ENCODE measurements around the gene DDX1.

DNA sequence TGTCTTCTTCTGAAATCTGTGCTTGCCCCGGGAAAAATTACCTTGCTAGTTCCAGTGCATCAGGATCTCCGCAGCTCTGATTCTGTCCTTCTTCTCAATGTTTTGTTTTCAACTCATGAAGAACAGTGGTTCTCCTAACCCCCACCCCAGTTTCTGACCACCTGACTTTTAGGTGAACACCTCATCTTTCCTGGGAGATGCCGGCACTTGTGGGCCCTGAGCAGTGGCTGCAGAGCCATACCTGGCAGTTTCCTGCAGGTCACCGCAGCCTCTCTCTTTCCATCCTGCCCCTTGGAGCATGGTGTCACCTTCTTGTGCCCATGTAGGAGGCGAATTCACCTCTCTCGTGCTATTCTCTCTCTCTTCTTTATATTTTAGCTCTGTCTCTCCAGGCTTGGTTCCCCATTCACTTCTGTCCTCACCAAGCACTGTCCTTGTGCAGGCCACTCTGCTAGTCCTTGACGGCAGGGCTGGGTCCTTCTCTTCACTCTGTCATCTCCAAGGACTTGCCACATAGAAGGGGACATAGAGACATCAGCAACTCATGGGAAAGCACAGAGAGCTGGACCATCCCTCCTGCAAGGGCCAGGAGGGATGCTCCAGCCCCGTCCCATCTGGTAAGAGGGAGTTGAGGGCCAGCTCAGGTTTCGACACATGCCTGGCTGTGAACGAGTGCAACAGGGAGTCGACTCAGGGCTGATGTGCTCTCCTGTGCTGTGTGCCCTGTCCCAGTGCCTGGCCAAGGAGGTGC lies 59.1 kb downstream of the DDX1 start:
- TF ChIP-seq CTCF (IDR thresholded peaks at IDR 0.05) (no peak), POLR2A (IDR thresholded peaks at IDR 0.05) (no peak)

Data from heart left ventricle (tissue), 13 donors.